AG04450 (cell line): Measurements from ENCODE around the gene ATP1A1. TPM values are rescaled to one million over a fixed set of nuclear protein-coding genes. Genes with fewer than 3 reads are reported as not detected.

Experiments used
- CTCF ChIA-PET: fragments of 300-600, 350-600 bp; formaldehyde crosslinking; extraction: SDS; loops from one replicate; lab custom pipeline; 2022; ENCODE audit warnings: antibody characterized with exemption, inconsistent platforms; lab: Charles Lee
- POLR2A ChIA-PET: fragments of 350-600 bp; formaldehyde crosslinking; extraction: SDS; loops from one replicate; lab custom pipeline; 2021; ENCODE audit warnings: antibody characterized with exemption, inconsistent platforms; lab: Yijun Ruan, JAX
- DNase-seq: peaks from one replicate; pipeline ENCODE4 v3.0.0-alpha.2; 2011; ENCODE audit warnings: low read depth, low spot score
- H3K27ac ChIP-seq: one replicate; pipeline ENCODE4 v1.5.1; 2012; ENCODE audit warnings: low read depth, low read length, control low read depth
- H3K27me3 ChIP-seq: one replicate; pipeline ENCODE4 v1.6.0; 2012; ENCODE audit warnings: low read length; ENCODE audit not compliant: control insufficient read depth, insufficient read depth
- H3K4me3 ChIP-seq: 2 replicates; pipeline ENCODE4 v1.5.1; 2011; ENCODE audit warnings: mild to moderate bottlenecking, low read depth, low read length, control low read depth
- H3K9me3 ChIP-seq: 2 replicates; pipeline ENCODE4 v1.5.1; 2012; ENCODE audit warnings: low read length; ENCODE audit not compliant: control insufficient read depth, insufficient read depth
- polyA plus RNA-seq: library from polyadenylated mRNA; depleted of rRNA; stranded (reverse); fragments of >200 nt; gene quantifications from 2 replicates; pipeline ENCODE4 v1.2.3, GENCODE V29; 2011
- TF ChIP-seq, protein P1 (sequence below): IDR thresholded peaks from 2 replicates; pipeline ENCODE4 v1.5.1; 2011; ENCODE audit warnings: low read depth, low read length, control low read depth, inconsistent platforms

ATP1A1 gene
- polyA plus RNA-seq, 1 experiment: 194 TPM

DNA sequence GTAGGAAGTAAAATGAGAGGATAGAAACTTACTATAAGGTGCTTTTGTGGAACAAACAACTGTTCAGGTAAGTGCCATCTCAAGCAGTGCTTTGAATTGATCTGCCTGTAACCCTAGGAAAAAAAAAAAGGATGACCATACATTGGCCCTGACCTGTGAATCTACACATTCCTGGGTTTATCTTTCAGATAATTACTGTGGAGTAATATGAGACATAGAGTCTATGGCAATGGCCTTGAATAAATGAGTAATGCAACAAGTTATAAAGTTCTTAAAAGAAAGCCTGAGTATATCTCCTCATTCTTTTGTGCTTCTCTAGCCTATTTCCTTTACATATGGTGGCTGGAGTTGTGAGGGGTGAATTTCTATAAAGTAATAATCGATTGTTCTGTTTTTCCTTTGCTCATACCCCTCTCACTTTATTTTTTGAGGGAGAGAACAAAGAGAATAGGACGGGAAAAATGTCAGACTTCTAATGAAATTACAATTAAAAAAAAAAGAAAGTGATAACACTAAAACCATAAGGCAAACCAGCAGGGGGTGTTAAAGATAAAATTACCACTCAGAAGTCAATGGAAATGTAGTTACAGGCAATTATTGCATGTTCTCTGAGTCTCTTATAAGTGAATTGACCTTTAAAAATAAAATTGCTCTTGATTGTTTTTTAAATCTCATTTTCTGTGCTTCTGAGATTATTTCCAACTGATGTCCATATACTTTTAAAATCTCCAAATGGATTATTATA lies 12.4 kb upstream of the ATP1A1 start:
- ChIA-PET POLR2A (no interaction called here), CTCF (interaction anchor here (0.6 to 2.3 kb wide), 2 partner anchors 10 to 125 kb away, joined by 3 to 17 read pairs; no protein-coding TSS in a partner anchor)
- TF ChIP-seq, protein P1, sequence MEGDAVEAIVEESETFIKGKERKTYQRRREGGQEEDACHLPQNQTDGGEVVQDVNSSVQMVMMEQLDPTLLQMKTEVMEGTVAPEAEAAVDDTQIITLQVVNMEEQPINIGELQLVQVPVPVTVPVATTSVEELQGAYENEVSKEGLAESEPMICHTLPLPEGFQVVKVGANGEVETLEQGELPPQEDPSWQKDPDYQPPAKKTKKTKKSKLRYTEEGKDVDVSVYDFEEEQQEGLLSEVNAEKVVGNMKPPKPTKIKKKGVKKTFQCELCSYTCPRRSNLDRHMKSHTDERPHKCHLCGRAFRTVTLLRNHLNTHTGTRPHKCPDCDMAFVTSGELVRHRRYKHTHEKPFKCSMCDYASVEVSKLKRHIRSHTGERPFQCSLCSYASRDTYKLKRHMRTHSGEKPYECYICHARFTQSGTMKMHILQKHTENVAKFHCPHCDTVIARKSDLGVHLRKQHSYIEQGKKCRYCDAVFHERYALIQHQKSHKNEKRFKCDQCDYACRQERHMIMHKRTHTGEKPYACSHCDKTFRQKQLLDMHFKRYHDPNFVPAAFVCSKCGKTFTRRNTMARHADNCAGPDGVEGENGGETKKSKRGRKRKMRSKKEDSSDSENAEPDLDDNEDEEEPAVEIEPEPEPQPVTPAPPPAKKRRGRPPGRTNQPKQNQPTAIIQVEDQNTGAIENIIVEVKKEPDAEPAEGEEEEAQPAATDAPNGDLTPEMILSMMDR: peak; percentile 27; the same call in 1 of the 2 replicates
- Histone ChIP-seq H3K9me3 (no peaks in the 10 kb centered on the region), H3K27me3 (peaks cover 8% of the 10 kb centered on the region), H3K4me3 (no peak overlapping the region), H3K27ac (no peak overlapping the region)
- no peak for DNase-seq

DNA sequence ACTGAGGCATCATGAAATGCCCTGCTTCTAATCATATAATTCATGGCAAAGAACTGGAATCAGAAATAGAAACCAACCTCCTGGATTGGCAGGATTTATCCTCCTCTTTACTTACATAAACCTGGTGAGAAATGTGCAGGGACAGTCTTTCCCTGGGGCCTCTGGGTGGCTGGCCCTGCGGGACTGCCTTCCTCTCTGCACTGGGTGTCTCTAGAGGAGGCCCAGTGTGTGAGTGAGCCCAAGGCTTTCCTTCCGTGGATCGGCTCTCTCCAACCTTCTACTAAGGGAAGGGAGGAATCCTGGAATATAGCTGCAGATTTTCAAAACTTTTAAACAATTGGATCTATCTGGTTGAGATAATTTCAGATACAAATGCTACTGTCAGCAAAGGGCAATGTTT lies 11.4 kb upstream of the ATP1A1 start:
- H3K27ac ChIP-seq: no peak overlapping the region
- peaks cover 15% of the 10 kb centered on the region for H3K27me3 ChIP-seq
- no peak overlapping the region for H3K4me3 ChIP-seq
- DNase-seq: no peak
- H3K9me3 ChIP-seq: no peaks in the 10 kb centered on the region
- ChIA-PET CTCF (no interaction called here), POLR2A (no interaction called here)
- TF ChIP-seq, protein P1: no peak

DNA sequence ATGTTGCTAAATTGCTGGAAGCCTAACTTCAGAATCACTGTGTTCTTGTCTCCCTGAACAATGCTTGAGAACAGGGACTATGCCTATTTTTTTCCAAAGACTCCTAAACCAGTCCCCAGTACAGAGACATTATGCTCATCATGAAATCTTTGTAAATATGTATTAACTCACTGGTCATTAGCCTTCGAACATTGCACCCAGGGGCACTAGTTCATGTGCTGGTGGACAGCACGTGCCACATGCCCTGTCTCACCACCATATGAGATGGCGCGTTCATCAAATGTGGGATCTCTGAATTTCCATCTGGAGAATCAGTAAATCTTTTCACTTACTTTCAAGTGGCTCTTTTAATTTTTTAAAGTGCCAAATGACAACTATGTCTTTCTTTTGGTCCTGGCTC lies 11.0 kb upstream of the ATP1A1 start:
- ChIA-PET POLR2A (no interaction called here), CTCF (no interaction called here)
- DNase-seq: no peak
- Histone ChIP-seq H3K9me3 (no peaks in the 10 kb centered on the region), H3K27ac (no peak overlapping the region), H3K4me3 (no peak overlapping the region), H3K27me3 (peaks cover 15% of the 10 kb centered on the region)
- TF ChIP-seq, protein P1: no peak

DNA sequence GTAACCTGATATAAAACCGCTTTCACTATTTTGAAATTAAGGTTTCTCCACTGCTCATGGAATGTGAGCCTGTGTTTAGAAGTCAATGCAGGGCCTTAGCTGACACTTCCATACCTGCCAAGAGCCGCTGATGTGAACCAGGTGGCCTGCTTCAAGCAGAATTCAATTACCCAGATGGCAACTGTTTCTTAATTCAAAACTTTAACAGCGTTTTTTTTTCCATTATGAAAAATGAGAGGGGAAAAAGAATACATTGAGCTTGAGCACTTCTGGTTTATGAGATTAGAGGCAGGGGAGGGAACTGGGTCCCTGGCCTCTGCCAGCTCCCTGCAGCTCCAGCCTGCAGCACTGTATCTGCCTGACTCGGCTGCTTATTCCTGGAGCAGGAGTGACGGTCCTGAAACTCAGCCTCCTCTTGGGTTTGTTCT lies 7.7 kb upstream of the ATP1A1 start:
- H3K27me3 ChIP-seq: peaks cover 35% of the 10 kb centered on the region
- no peaks in the 10 kb centered on the region for H3K9me3 ChIP-seq
- DNase-seq: no peak
- CTCF ChIA-PET: interaction anchor here (1.1 to 4.0 kb wide), 2 partner anchors 19 to 120 kb away, joined by 3 to 21 read pairs; no protein-coding TSS in a partner anchor
- TF ChIP-seq, protein P1: no peak
- POLR2A ChIA-PET: no interaction called here
- no peak overlapping the region for H3K4me3 ChIP-seq
- no peak overlapping the region for H3K27ac ChIP-seq

DNA sequence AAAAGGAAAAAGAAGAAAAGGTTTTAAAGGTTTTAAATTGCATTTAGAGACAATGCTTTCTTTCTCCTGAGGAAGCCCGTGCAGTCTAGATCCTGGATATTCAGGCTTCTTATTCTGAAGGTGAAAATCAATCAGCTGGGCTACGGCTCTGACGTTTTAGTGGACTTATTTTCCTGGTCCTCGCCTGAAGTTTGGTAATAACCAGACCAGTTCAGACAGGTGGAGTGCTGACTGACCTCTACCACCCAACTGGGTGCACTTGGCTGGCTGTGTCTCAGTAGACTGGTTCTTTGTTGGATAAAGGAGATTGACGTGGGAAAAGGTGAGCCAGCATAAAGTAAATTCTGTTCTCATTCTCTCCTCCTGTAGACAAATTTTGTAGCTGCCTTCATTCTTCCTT lies 7.2 kb upstream of the ATP1A1 start:
- TF ChIP-seq, protein P1: no peak
- Histone ChIP-seq H3K4me3 (no peak overlapping the region), H3K27me3 (peaks cover 35% of the 10 kb centered on the region), H3K27ac (no peak overlapping the region), H3K9me3 (no peaks in the 10 kb centered on the region)
- CTCF ChIA-PET: interaction anchor here (1.1 to 4.0 kb wide), 2 partner anchors 19 to 119 kb away, joined by 3 to 21 read pairs; no protein-coding TSS in a partner anchor
- POLR2A ChIA-PET: no interaction called here
- no peak for DNase-seq
